Fibroblast of lung (primary cell): ENCODE data around the gene CNN2.

Experiments
- EZH2 ChIP-seq: IDR thresholded peaks from 2 replicates; pipeline ENCODE4 v1.5.1; 2012; ENCODE audit warnings: low read length, control low read depth, mild to moderate bottlenecking; ENCODE audit errors: missing control alignments
- TF ChIP-seq, protein P1 (sequence below), 2 donors: IDR thresholded peaks in 1 of 2; conservative IDR thresholded peaks in 1 of 2; 1 replicate in 1 of 2; 2 replicates in 1 of 2; pipeline ENCODE4 v1.5.1; 2011 to 2012; ENCODE audit warnings: low read length in 2 of 2, control low read depth in 1 of 2, inconsistent platforms in 1 of 2, low read depth in 1 of 2, mild to moderate bottlenecking in 1 of 2

DNA sequence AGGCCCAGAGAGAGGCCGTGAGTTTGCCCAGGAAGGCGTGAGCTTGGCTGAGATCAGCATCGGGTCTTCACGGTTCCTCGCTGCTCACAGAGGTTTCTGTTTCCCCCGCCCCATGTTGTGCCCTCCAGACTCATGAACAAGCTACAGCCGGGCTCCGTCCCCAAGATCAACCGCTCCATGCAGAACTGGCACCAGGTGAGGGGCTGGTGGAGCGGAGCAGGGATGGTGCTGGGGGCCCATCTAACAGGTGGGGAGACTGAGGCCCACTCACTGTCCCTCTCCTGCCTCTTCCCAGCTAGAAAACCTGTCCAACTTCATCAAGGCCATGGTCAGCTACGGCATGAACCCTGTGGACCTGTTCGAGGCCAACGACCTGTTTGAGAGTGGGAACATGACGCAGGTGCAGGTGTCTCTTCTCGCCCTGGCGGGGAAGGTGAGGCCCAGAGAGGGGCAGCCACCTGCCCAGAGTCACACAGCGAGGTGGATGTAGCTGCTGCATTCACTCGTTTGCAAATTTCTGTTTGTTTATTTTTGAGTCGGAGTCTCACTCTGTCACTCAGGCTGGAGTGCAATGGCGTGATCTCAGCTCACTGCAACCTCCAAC lies 6.0 kb downstream of the CNN2 start:
- TF ChIP-seq, protein P1, sequence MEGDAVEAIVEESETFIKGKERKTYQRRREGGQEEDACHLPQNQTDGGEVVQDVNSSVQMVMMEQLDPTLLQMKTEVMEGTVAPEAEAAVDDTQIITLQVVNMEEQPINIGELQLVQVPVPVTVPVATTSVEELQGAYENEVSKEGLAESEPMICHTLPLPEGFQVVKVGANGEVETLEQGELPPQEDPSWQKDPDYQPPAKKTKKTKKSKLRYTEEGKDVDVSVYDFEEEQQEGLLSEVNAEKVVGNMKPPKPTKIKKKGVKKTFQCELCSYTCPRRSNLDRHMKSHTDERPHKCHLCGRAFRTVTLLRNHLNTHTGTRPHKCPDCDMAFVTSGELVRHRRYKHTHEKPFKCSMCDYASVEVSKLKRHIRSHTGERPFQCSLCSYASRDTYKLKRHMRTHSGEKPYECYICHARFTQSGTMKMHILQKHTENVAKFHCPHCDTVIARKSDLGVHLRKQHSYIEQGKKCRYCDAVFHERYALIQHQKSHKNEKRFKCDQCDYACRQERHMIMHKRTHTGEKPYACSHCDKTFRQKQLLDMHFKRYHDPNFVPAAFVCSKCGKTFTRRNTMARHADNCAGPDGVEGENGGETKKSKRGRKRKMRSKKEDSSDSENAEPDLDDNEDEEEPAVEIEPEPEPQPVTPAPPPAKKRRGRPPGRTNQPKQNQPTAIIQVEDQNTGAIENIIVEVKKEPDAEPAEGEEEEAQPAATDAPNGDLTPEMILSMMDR (conservative IDR thresholded peaks at IDR 0.05 in 1 of 2, IDR thresholded peaks at IDR 0.05 in 1 of 2; ENCODE audit: low read depth in 1 of 2, low read length in 2 of 2): no peak
- TF ChIP-seq EZH2: no peak
